Ascending aorta (tissue), 2 donors: Measurements from ENCODE around the gene ITGB1. TPM values are rescaled to one million over a fixed set of nuclear protein-coding genes. Genes with fewer than 3 reads are reported as not detected.

Source experiments
- DNase-seq, 2 donors: peaks; one replicate each; pipeline ENCODE4 v3.0.0-alpha.2; 2019; ENCODE audit warnings: low spot score in 2 of 2
- H3K27ac ChIP-seq, 2 donors: fragments of 200-600 bp; sonication (generic); one replicate each; pipeline ENCODE4 v1.5.1; 2016 to 2017; ENCODE audit warnings: mild to moderate bottlenecking in 1 of 2
- H3K27me3 ChIP-seq: fragments of 200-600 bp; sonication (generic); one replicate; pipeline ENCODE4 v1.5.1; 2017
- H3K36me3 ChIP-seq, 2 donors: fragments of 200-600 bp; sonication (generic); one replicate each; pipeline ENCODE4 v1.5.1; 2016
- H3K4me1 ChIP-seq, 2 donors: fragments of 200-600 bp; sonication (generic); one replicate each; pipeline ENCODE4 v1.5.1; 2016 to 2017; ENCODE audit warnings: mild to moderate bottlenecking in 1 of 2
- H3K4me3 ChIP-seq, 2 donors: fragments of 200-600 bp; sonication (generic); one replicate each; pipeline ENCODE4 v1.5.1; 2016 to 2017; ENCODE audit warnings: mild to moderate bottlenecking in 1 of 2
- H3K9me3 ChIP-seq, 2 donors: fragments of 200-600 bp; sonication (generic); one replicate each; pipeline ENCODE4 v1.5.1; 2016
- intact Hi-C: fragments of 100-400 bp; cut with DNase I; formaldehyde crosslinking; loops from one replicate; pipeline ENCODE4 v1.15.1; 2023
- total RNA-seq: library from RNA; depleted of rRNA; stranded (reverse); fragments of >200 nt; gene quantifications from one replicate; pipeline ENCODE4 v1.1.0, GENCODE V29; 2016
- TF ChIP-seq, protein P1 (sequence below), 3 experiments: fragments of 200-600 bp in 2 of 3; fragments of 450-650 bp in 1 of 3; sonication (generic) in 2 of 3; IDR thresholded peaks; one replicate each; pipeline ENCODE4 v1.5.1; 2016 to 2019; ENCODE audit warnings: antibody characterized with exemption in 3 of 3, mild to moderate bottlenecking in 1 of 3, moderate library complexity in 1 of 3

Gene ITGB1
- total RNA-seq, 1 donor from 2014 or later = 569 TPM

DNA sequence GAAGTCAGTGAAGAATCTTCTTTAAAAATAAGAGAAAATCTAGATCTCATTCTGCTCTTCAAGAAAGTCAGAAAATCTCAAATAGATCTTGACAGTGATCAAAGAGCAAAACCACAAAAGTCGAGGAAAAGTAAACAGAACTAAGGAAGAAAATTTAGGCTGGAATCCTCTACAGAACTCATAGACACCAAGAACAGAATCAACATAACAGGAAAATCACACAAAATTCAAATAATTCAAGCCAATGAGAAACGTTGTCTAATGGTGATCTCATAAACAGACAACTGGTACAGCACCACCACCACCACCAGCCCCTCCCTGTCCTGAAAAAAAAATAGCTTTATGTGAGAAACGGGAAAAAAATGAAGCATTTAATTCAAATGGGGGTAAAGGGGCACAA, 6.9 kb downstream of the ITGB1 start:
- no peak for DNase-seq
- Histone ChIP-seq H3K27ac (peak overlapping the region in 1 of 2 donors; percentile 4), H3K27me3 (no peaks in the 10 kb centered on the region), H3K4me1 (peaks cover 13 to 28% of the 10 kb centered on the region in 2 donors), H3K4me3 (no peak overlapping the region), H3K9me3 (no peaks in the 10 kb centered on the region), H3K36me3 (no peaks in the 10 kb centered on the region)
- intact Hi-C loops = no loop called here
- TF ChIP-seq, protein P1, sequence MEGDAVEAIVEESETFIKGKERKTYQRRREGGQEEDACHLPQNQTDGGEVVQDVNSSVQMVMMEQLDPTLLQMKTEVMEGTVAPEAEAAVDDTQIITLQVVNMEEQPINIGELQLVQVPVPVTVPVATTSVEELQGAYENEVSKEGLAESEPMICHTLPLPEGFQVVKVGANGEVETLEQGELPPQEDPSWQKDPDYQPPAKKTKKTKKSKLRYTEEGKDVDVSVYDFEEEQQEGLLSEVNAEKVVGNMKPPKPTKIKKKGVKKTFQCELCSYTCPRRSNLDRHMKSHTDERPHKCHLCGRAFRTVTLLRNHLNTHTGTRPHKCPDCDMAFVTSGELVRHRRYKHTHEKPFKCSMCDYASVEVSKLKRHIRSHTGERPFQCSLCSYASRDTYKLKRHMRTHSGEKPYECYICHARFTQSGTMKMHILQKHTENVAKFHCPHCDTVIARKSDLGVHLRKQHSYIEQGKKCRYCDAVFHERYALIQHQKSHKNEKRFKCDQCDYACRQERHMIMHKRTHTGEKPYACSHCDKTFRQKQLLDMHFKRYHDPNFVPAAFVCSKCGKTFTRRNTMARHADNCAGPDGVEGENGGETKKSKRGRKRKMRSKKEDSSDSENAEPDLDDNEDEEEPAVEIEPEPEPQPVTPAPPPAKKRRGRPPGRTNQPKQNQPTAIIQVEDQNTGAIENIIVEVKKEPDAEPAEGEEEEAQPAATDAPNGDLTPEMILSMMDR (IDR thresholded peaks at IDR 0.05) = no peak

DNA sequence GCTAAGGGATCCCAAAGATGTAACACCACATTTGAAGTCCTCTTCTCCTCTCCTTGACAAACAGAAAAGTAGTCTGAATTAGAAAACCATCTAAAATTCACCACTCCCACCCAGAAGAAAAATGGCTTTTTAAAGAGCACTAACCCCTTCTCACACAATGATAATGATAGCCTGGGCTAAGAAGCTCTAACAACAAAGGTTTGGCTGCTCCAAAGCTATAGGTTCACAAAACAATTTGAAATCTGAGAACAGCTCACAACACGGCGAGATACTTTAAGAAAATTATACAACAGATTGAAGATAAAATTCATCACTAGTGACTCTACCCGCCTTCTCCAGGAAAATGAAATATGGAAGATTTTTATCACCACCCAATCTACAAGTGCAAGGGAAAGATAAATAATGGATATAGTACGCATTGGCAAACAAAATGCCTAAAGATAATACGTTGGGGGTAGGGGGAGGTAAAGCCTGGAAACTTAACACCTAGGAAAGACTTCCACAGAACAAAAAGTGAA, 7.4 kb downstream of the ITGB1 start:
- peak overlapping the region in 1 of 2 donors; percentile 4 for H3K27ac ChIP-seq
- no peaks in the 10 kb centered on the region for H3K36me3 ChIP-seq
- no peak for DNase-seq
- intact Hi-C loops = no loop called here
- TF ChIP-seq, protein P1 (IDR thresholded peaks at IDR 0.05) = no peak
- H3K27me3 ChIP-seq = no peaks in the 10 kb centered on the region
- no peak overlapping the region for H3K4me3 ChIP-seq
- H3K9me3 ChIP-seq = no peaks in the 10 kb centered on the region
- peaks cover 13 to 31% of the 10 kb centered on the region in 2 donors for H3K4me1 ChIP-seq

DNA sequence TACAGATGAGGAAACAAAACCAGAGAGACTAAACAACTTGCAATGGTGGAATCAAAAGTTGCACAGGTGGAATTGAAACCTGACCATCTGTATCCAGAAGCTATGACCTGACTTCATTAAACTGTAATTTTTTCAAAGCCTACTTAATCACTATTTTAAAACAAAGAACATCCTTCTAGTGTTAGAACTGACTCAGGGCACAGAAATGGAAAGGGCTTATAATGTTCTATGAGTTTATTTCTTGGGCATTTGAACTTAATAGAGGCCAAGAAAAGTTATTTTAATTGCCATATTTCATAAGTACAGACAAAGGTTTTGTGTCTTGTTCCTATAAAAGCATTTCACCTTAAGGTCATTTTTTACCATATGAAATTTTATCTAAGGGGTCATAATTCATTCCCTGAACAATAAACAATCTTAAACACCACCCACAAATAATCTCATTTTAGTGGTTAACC, 8.8 kb downstream of the ITGB1 start:
- Histone ChIP-seq H3K9me3 (no peaks in the 10 kb centered on the region), H3K27me3 (no peaks in the 10 kb centered on the region), H3K4me3 (no peak overlapping the region), H3K36me3 (no peaks in the 10 kb centered on the region), H3K4me1 (peaks cover 13 to 29% of the 10 kb centered on the region in 2 donors), H3K27ac (no peak overlapping the region)
- DNase-seq = no peak
- intact Hi-C loops = no loop called here
- TF ChIP-seq, protein P1 (IDR thresholded peaks at IDR 0.05) = no peak

DNA sequence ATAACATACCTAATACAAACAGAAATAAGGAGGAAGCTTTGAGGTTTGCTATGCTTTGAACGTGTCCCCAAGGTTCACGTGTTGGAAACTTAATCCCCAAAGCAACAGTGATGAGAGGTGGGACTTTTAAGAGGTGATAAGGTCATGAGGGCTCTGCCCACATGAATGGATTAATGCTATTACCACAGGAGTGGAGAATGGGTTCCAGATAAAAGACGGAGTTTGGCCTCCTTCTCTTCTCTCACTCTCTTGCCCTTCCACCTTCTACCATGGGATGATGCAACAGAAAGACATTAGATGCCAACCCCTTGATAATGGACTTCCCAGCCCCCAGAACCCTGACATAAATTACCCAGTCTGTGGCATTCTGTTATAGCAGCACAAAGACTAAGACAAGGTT, 9.6 kb downstream of the ITGB1 start:
- no peaks in the 10 kb centered on the region for H3K27me3 ChIP-seq
- no peaks in the 10 kb centered on the region for H3K36me3 ChIP-seq
- no peak for DNase-seq
- peaks cover 8 to 34% of the 10 kb centered on the region in 2 donors for H3K4me1 ChIP-seq
- H3K4me3 ChIP-seq = no peak overlapping the region
- TF ChIP-seq, protein P1 (IDR thresholded peaks at IDR 0.05) = no peak
- intact Hi-C loops = no loop called here
- H3K9me3 ChIP-seq = no peaks in the 10 kb centered on the region
- no peak overlapping the region for H3K27ac ChIP-seq

DNA sequence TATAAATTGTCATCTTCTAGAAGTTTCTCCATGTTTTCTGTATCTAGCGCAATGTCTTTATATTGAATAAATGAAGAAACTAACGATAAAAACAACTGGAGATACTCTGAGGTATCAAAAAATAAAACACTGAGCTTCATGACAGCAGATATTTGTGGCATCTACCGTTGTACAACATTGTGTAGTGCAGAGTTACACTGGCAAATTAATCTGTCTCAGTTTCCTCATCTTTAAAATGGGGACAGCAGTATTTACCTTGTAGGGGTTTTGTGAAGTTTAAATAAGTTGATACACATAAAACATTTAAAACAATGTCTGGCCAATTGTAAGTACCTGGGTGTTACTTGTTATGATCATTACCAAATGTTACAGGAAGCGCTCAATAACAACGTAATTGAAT, 10.4 kb downstream of the ITGB1 start:
- H3K27ac ChIP-seq = no peak overlapping the region
- peaks cover 10 to 37% of the 10 kb centered on the region in 2 donors for H3K4me1 ChIP-seq
- no peaks in the 10 kb centered on the region for H3K36me3 ChIP-seq
- H3K4me3 ChIP-seq = no peak overlapping the region
- no peak for DNase-seq
- no peaks in the 10 kb centered on the region for H3K9me3 ChIP-seq
- TF ChIP-seq, protein P1 (IDR thresholded peaks at IDR 0.05) = no peak
- intact Hi-C loops = no loop called here
- no peaks in the 10 kb centered on the region for H3K27me3 ChIP-seq

DNA sequence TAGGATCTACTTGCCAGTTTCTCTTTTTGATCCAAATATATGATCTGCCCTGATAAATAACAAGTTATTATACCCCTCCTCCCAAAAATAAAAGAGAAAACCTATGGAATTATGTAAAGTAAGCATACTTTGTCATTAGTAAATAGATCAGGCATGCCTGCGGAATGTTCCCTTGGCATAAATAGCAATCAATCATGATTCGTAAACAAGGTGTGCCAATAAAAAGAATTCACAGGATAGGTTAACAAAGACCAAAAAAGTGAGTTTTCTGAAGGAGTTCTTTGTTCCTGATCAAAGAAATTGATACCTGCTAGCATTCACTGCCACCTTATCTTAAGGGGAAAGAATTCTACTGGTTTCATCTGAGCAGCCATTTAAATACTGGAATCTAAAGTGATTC, 11.9 kb downstream of the ITGB1 start:
- H3K4me1 ChIP-seq = peaks cover 18 to 42% of the 10 kb centered on the region in 2 donors
- TF ChIP-seq, protein P1 (IDR thresholded peaks at IDR 0.05) = no peak
- no peaks in the 10 kb centered on the region for H3K27me3 ChIP-seq
- no peaks in the 10 kb centered on the region for H3K36me3 ChIP-seq
- no peaks in the 10 kb centered on the region for H3K9me3 ChIP-seq
- intact Hi-C loops = no loop called here
- no peak overlapping the region for H3K4me3 ChIP-seq
- no peak overlapping the region for H3K27ac ChIP-seq
- DNase-seq = no peak
